Renal pelvis (tissue), 4 donors: ENCODE data around the gene ARHGAP31. TPM values are rescaled to one million over a fixed set of nuclear protein-coding genes. Genes with fewer than 3 reads are reported as not detected.
"Not testable (repeated sequence)": the region's sequence is repeated elsewhere in the genome, so short reads cannot be mapped to it uniquely, and the experiment has no call there.

Experiments used
- DNase-seq: peaks from one replicate; pipeline ENCODE4 v3.0.0-alpha.2; 2013
- polyA plus RNA-seq, 3 donors: library from polyadenylated mRNA; unstranded; fragments of 120-200 nt; gene quantifications; one replicate each; pipeline ENCODE4 v1.2.1, GENCODE V29; 2013; ENCODE audit not compliant: insufficient read length in 3 of 3

The ARHGAP31 gene
- polyA plus RNA-seq, 3 donors, result 10.7 to 12.7 (median 12.4) TPM

DNA sequence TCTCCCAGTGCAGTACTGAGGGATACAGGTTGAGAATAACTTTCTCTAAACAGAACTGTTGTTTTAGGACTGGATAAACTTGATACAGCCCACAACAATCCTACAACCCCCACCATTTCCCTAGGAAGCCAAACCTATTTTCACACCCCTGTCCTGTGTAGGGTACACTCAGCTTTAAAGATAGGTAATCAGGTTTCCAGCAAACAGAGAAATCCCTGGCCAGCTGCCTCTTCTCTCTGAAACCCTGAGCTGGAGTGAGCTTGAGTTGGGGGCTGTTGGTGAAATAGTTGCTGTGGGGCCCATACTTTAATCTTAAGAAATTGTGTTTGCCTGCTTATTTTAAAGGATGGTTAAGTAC is 22.1 kb downstream of the ARHGAP31 start:
- DNase-seq, result no peak

DNA sequence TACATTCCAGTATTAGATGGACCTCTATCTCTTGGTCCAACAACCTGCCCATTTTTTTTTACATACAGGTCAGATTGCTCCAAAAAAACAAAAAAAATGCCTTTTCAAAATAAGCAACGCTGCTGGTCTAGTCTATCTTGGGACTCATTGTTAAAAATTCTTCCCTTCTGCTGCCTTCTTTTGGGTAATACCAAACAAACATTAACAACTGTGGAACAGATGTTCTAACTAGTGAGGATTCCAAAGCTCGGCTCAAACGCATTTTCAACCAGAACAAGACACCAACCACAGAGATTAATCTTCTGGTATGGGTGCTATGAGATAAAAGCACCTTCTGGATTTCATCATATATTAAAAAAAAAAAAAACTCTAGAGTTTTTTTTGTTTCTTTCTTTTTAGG is 24.7 kb downstream of the ARHGAP31 start:
- DNase-seq, result no peak

DNA sequence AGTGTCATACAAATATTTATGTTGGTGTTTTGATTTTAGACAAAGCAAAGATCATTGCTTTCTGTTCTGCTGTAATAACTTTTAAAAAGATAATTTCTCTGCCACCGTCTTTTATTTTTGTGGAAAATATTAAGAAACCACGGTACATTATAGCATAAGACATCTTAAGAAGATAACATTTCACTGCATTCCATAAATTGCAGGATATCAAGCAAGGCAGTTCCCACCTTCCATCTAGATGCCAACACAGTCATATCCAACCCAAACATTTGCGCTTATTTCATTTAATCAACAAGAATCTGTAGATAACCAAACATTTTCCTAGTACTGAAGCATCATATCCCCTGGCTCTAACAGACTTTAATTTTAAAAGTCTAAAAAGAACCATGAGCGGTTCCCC is 25.1 kb downstream of the ARHGAP31 start:
- no peak for DNase-seq

DNA sequence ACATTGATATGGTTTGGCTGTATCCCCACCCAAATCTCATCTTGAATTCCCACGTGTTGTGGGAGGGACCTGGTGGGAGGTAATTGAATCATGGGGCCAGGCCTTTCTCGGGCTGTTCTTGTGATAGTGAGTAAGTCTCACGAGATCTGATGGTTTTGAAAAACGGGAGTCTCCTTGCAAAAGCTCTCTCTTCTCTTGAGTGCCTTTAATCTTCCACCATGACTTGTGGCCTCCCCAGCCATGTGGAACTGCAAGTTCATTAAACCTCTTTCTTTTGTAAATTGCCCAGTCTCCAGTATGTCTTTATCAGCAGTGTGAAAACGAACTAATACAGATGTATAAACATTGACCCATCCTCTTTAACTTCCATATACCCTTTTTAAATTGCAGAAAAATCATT is 26.6 kb downstream of the ARHGAP31 start:
- DNase-seq, result not testable (repeated sequence)

DNA sequence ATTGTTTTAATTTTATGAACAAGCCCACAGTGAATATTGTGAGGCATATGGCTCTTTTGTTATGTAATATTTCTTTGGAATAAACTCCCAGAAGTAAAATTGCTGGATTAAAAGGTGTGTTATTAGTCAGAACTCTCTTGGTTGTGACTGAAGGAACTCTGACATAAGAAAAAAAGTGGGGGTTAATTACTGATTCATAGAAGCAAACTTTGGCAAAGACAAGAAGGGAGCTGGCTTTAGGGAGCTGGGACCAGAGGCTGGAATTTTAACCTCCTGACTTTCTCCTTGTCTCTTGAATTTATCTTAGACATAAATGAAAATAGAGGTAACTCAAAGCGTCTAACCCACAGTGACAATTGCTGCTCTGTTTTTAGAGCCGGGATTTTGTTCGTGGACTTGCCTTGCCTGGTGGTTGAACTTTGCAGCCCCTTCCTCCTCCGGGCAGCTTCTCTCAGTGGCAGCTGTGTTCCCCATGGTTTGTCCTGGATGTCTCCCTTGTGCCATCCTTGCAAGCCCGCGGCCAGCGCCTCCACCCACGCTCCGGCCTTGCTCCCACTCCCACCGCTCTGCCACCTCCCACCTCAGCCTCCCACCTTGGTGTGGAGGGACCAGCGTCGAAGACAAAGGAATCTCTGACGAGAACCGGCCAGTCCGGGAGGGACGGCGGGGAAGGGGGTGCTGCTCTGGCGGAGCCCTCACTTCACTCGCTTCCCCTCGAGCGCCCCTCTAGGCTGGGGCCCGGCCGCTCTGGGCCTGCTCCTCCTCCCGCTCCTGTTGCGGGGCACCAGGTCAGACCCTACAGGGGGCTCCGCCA is 28.0 kb downstream of the ARHGAP31 start:
- DNase-seq, result no peak

DNA sequence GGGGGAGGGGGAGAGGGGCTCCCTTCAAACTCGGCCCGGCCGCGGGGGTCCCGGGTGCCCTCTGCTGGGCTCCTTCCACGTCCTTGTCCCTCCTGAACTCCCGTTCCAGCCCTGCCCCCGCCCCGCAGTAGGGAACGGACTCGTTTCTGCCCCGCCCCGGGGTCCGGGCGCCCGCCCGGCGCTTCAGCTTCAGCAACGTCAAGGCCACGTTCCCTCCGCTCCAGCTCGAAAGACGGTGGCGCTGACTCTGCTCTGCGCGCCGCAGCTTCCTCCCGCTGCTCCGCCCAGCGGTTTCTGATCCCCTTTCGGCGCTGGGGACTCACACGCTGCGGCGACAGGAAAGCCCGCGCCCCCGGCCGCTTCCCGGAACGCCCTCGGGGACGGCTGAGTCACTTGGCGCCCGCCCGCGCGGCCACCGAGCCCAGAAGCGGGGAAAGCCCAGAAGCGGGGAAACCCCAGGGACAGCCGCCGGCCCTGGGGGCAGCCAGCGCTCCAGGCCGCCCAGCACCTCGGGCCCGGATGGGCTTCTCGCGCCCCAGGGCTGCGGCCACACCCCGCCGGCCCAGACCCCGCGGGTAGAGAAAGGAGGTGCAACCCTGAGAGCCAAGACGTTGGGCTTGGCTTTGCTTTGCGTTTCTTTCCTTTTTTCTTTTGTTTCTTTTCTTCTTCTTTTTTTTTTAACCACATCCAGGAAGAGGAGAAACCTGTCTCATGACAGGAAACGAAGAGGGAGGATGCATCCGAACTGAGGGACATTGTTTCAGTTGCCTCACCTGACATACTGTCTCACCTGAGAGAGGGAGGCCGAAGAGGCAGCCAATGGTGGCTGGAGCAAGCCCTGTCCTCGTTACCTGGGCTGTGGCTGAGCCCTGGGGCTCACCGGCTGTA is 28.9 kb downstream of the ARHGAP31 start:
- DNase-seq, result peak; percentile 87

DNA sequence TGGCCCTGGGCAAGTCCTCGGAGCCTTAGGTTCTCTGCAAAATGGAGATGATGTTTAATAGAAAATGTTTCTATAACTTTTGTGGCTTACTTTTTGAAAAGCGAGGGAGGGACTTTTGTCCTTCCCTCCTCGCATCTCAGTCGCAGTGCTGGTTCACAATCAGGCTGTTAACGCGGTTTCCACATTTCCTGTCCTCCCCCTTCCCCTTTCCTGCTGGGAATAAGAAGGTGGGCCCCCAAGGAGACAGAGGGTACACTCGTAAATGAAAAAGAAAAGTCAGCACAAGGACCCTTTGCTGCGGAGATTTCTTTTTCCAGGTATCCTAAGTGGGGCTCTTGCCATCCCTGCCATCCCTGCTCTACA is 29.5 kb downstream of the ARHGAP31 start:
- no peak for DNase-seq

DNA sequence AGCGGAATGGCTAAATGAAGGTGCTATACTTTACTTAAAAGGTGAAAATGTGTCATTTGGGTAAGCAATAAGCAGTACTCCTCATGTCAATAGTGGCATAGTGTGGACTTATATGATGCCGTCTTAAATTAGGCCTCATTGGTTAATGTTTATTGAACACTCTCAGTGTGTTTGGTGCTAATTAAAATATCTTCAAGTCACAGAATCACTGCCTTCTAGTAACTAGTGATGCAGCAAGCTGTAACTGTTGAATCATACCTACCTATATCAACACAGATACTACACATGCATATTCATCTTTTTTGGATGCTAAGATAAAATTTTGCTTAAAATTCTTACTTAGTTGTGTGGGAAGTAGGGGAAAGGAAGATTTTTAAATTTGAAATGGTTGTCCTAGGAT is 30.7 kb downstream of the ARHGAP31 start:
- DNase-seq, result no peak

DNA sequence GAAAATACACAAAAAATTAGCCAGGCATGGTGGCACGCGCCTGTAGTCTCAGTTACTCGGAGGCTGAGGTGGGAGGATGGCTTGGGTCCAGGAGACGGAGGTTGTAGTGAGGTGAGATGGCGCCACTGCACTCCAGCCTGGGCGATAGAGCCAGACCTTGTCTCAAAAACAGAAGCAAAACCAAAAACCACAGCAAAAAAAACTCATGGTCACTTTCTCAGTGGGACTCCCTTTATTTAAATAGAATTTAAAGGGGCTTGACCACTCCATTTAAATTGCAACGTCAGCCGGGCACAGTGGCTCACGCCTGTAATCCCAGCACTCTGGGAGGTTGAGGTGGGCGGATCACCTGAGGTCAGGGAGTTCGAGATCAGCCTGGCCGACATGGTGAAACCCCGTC is 32.8 kb downstream of the ARHGAP31 start:
- DNase-seq, result no peak

DNA sequence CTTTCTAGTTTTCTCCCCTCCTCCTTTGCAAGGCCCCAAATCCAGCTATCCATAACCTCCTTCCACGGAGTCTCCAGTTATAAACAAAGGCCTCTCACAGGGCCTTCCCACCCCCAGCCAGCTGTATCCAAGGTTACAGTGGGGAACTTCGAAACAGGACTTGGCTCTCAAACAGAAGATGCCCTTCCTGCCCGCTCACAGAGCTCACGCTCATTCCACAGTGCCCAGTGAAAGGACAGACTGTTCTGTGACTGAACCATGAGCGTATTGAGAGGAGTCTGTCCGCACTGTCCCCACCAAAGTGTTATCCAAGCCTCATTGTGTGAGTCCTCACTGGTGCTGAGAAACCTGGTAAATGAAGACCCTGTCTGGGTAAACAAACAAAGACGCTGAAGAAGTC is 35.4 kb downstream of the ARHGAP31 start:
- DNase-seq, result no peak

DNA sequence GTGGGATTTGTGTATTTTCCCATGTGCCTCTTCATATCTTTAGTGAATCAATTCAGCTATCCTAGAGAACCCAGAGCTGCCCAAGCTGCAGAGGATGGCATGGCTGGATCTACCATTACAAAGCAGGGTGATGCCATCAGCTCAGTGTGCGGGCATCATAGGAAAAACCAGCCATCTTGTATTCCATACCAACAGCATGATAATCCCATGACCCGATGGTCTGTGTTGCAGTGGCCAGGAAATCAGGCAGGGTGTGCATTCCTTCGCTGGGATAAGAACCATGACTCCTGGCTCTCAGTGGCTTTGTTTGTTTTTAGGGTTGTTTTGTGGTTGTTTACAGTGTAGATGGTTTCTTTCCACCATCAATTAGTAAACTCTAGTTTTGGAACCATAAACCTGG is 36.0 kb downstream of the ARHGAP31 start:
- DNase-seq, result no peak

DNA sequence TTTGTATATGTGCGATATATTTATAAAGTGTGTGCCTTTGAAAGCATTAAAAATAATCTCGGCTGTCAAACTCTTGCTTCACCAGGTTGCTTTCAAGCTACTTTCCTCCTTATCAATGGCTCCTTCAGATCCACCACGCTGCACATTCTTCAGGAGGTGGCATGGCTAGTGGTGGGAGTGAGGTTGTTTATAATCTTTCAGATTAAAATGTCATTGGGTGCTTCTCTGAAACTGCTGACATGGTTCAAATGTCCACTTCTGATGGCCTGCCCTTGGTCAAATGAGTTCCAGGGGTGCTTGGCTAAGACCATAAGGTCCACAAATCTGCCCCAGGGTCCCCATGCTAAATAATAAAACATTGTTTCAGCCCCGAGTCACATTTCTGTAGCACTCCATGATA is 36.7 kb downstream of the ARHGAP31 start:
- no peak for DNase-seq

DNA sequence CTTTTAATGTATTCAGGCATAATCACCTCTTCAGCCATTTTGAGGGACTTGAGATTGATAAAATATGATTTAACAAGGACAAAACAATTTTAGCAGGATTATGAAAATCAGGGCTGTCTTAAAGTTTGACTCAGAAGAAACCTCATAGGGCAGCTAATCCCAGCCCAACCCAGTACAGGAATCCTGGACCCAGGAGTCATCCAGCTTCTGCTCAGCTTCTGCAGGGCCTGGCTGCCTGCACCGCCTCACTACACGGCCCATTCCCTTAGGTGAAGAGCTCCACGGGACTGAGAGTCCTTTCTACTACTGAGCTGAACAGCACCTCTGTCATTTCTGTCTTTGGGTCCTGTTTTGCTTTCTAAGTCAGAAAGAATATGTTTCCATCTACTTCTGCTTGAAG is 37.5 kb downstream of the ARHGAP31 start:
- no peak for DNase-seq

DNA sequence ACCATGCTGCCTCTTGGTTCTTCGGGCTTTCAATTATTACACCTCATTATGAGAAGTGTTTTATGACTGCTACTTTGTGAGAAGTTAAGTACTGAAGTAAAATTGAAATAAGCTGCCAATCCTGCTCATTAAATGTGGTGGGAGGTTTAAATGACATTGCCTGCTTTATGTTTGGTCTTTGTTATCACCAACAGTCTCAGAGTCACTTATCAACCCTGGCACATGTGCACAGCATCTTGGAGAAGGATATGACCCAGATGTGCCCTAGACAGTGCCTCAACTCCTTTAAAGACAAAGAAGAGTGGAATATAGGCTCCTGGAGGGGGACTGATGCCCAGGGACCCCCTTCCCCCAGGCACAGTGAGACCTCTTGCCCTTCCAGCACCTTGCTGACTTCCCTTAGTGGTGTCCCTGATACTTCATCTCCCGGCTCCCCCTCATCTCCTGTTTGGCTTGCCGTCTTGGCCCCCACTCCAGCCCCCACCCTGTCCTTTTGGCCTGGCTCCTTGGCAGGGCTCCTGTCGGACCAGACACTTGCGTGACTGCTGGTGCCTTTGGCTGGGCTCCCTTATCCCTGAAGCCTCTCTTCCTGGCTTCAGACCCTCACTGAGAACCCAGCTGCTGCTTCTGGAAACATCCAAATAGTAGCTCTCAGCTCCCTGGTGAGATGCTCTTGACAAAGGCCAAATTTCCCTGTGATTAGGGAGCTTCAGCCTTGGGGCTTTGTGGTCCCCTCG is 39.8 kb downstream of the ARHGAP31 start:
- no peak for DNase-seq

DNA sequence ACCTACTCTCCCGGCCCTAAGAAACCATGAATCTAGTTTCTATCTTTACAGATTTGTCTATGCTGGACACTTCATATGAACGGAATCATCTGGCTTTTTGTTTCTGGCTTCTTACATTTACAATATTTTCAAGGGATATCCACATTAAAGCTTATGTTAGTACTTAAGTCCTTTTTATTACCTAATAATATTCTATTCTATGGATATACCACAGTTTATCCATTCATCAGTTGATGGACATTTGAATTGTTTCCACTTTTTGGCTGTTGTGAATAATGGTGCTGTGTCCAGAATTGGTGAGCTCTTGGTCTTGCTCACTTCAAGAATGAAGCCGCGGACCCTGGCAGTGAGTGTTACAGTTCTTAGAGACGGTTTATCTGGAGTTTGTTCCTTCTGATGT is 42.6 kb downstream of the ARHGAP31 start:
- no peak for DNase-seq

DNA sequence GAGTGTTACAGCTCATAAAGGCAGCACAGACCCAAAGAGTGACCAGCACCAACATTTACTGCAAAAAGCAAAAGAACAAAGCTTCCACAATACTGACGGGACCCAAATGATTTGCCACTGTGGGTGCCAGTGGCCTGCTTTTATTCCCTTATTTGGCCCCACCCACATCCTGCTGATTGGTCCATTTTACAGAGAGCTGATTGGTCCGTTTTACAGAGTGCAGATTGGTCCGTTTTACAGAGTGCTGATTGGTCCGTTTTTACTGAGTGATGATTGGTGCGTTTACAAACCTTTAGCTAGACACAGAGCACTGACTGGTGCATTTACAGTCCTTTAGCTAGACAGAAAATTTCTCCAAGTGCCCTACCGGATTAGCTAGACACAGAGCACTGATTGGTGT is 43.2 kb downstream of the ARHGAP31 start:
- DNase-seq, result not testable (repeated sequence)

DNA sequence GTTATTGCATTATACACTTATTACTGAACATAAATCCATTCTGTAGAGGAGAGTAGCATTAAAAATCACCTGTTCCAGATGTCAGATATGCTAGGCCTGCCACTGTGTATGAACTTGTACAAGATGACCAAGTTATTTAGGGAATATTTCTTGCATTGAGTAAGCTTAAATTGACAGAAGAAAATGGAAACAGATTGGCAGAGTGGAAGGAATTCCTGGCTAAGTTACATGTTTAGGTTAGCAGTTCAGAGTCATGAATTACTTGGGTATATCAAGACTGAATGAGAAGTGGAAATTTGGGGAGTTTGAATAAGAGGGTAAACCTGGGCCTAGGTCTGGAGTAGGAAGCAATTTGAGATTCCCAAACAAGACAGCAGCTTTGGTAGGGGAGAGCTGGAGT is 44.6 kb downstream of the ARHGAP31 start:
- no peak for DNase-seq

DNA sequence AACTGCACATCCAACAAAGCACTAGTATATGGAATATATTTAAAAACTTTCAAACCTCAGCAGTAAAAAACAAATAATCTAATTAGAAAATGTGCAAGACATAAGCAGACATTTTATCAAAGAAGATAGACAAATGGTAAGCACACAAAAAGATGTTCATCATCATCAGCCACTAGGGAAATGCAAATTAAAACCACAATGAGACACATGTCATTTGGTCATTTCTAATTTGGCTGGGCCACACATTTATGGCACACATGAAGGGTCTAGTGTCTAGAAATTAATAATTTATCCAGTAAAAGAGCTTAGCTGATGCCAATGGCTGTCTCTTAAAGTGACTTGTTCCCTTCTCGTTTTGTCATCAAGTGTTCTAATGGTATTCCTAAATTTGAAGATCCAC is 45.8 kb downstream of the ARHGAP31 start:
- no peak for DNase-seq

DNA sequence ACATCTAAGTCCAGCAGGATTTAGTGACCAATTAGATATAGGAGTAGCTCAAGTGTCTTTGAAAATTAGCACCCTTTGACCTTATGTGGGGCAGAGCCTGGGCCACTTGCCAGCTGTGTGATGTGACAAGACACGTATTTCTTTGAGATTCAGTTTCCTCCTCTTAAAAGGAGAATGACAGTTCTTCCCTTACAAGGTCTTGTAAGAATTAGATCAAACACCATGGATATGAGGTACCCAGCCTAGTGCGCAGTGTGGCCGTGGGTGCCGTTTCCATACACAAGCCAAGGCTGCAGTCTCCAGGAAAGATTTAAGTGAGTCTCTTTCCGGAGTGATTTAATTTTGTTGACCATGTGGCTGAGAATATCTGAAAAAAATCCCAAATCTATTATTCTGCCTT is 46.3 kb downstream of the ARHGAP31 start:
- DNase-seq, result no peak

DNA sequence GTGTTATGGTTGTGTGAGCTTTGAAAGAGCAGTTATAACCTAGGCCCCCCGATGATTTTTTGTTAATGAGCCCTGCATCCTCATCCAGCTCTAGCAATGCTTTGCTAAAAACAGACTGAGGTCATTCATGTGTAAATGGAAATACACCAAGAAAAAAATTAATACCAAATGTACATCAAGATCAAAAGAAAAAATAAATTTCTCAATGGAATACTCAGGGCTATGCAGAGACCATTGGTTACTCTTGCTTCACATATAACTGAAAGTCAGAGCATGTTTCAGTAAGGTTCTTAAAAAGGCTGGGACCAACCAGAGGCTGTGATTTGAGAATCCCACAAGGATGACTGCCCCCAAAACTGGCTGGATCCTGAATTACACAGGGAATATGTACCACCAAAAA is 48.0 kb downstream of the ARHGAP31 start:
- DNase-seq, result no peak

DNA sequence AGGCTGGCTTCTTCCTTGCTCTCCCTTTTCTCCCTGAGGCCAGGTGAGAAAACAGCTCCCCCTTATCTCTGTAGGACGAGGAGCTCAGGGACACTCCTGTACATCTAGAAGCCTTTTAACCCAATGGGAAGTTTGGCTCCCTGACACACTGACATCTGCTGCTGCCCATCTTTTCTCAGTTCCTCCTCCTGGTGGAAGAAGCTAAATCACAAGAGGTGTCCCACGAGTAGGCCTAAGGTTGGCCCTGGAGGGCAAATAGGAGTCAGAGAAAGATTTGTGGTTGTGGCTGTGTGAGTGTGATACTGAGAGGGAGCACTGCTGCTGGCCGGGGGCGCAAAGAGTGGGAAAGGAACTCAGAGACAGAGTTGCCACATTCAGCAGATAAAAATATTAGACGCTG is 49.5 kb downstream of the ARHGAP31 start:
- DNase-seq, result no peak

DNA sequence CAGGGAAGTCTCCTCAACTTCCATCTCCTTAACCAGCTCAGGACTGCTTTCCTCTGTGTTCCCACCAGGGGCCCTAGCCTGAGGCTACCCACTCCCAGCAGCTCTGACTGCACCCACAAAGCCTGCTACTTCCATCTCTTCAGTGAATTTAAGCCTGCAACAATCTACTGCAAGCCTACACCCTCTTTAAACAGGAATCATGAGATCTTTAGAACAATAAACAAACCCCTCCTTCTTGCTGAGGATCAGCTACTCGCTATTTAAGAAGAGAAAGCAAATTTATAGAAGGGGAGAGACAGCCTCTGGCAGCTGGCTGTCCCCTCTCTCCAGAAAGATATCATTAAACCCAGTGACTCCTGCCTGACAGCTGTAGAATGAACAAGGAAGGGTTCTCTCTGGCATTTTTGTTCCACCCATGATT is 51.9 kb downstream of the ARHGAP31 start:
- DNase-seq, result no peak

DNA sequence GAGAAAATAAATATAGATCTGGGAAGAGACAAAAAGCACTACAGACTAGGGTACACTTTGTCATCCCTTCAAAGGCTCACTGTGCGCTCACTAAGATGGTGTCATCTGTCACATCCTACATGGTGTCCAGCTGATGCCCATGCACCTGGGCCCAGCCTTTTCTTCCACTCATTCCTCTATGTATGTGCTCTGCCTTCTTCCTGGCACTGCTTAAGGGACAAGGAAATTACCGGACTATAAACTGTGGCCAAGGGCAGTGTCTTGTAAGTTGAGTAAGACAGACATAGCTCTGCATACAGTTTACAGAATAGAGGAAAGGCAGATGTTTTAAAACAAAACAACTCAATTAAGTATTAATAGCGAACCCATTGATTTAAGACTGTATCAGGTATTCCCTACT is 52.9 kb downstream of the ARHGAP31 start:
- DNase-seq, result no peak
